Measurements from ENCODE around the gene VAPB.
"Not testable (repeated sequence)": the region's sequence is repeated elsewhere in the genome, so short reads cannot be mapped to it uniquely, and the experiment has no call there.

VAPB gene

GRCh38 chr20:58361481-58362205, 27.4 kb upstream of the VAPB start:
- no peak overlapping the region for H3K4me3 ChIP-seq (ENCODE audit: insufficient read depth, low read depth, low read length, poor library complexity, severe bottlenecking)
- no peak for DNase-seq

GRCh38 chr20:58362206-58362516, 26.9 kb upstream of the VAPB start:
- Histone ChIP-seq H3K27me3 (replicated peaks; ENCODE audit: control insufficient read depth, insufficient read depth, low read length, poor library complexity, severe bottlenecking) (no peaks in the 10 kb centered on the region), H3K9me3 (ENCODE audit: control insufficient read depth, low read length) (no peaks in the 10 kb centered on the region), H3K36me3 (ENCODE audit: control insufficient read depth, insufficient read depth, low read length) (peaks cover 48% of the 10 kb centered on the region), H3K4me3 (ENCODE audit: insufficient read depth, low read depth, low read length, poor library complexity, severe bottlenecking) (no peak overlapping the region), H3K4me1 (ENCODE audit: control insufficient read depth, insufficient read depth, low read length, poor library complexity, severe bottlenecking) (no peaks in the 10 kb centered on the region), H3K27ac (ENCODE audit: insufficient read depth, low read length, poor library complexity, severe bottlenecking) (no peak overlapping the region)
- no peak for DNase-seq

More at GRCh38 chr20:58361481-58362205, 27.4 kb upstream of the VAPB start:
- Histone ChIP-seq H3K36me3 (ENCODE audit: control insufficient read depth, insufficient read depth, low read length) (peaks cover 53% of the 10 kb centered on the region), H3K9me3 (ENCODE audit: control insufficient read depth, low read length) (no peaks in the 10 kb centered on the region), H3K27ac (ENCODE audit: insufficient read depth, low read length, poor library complexity, severe bottlenecking) (no peak overlapping the region), H3K27me3 (replicated peaks; ENCODE audit: control insufficient read depth, insufficient read depth, low read length, poor library complexity, severe bottlenecking) (no peaks in the 10 kb centered on the region), H3K4me1 (ENCODE audit: control insufficient read depth, insufficient read depth, low read length, poor library complexity, severe bottlenecking) (no peaks in the 10 kb centered on the region)

GRCh38 chr20:58362970-58363369, 26.1 kb upstream of the VAPB start:
- Histone ChIP-seq H3K36me3 (ENCODE audit: control insufficient read depth, insufficient read depth, low read length) (peaks cover 42% of the 10 kb centered on the region), H3K9me3 (ENCODE audit: control insufficient read depth, low read length) (no peaks in the 10 kb centered on the region), H3K4me3 (ENCODE audit: insufficient read depth, low read depth, low read length, poor library complexity, severe bottlenecking) (no peak overlapping the region), H3K4me1 (ENCODE audit: control insufficient read depth, insufficient read depth, low read length, poor library complexity, severe bottlenecking) (no peaks in the 10 kb centered on the region), H3K27ac (ENCODE audit: insufficient read depth, low read length, poor library complexity, severe bottlenecking) (no peak overlapping the region), H3K27me3 (replicated peaks; ENCODE audit: control insufficient read depth, insufficient read depth, low read length, poor library complexity, severe bottlenecking) (no peaks in the 10 kb centered on the region)
- no peak for DNase-seq

GRCh38 chr20:58366866-58367265, 22.2 kb upstream of the VAPB start:
- H3K9me3 ChIP-seq (ENCODE audit: control insufficient read depth, low read length): no peaks in the 10 kb centered on the region
- H3K36me3 ChIP-seq (ENCODE audit: control insufficient read depth, insufficient read depth, low read length): peaks cover 12% of the 10 kb centered on the region
- no peaks in the 10 kb centered on the region for H3K4me1 ChIP-seq (ENCODE audit: control insufficient read depth, insufficient read depth, low read length, poor library complexity, severe bottlenecking)
- H3K27me3 ChIP-seq (replicated peaks; ENCODE audit: control insufficient read depth, insufficient read depth, low read length, poor library complexity, severe bottlenecking): no peaks in the 10 kb centered on the region
- no peak overlapping the region for H3K4me3 ChIP-seq (ENCODE audit: insufficient read depth, low read depth, low read length, poor library complexity, severe bottlenecking)
- no peak for DNase-seq
- H3K27ac ChIP-seq (ENCODE audit: insufficient read depth, low read length, poor library complexity, severe bottlenecking): no peak overlapping the region

GRCh38 chr20:58372806-58373205, 16.2 kb upstream of the VAPB start:
- Histone ChIP-seq H3K4me1 (ENCODE audit: control insufficient read depth, insufficient read depth, low read length, poor library complexity, severe bottlenecking) (no peaks in the 10 kb centered on the region), H3K27me3 (replicated peaks; ENCODE audit: control insufficient read depth, insufficient read depth, low read length, poor library complexity, severe bottlenecking) (no peaks in the 10 kb centered on the region), H3K36me3 (ENCODE audit: control insufficient read depth, insufficient read depth, low read length) (no peaks in the 10 kb centered on the region), H3K4me3 (ENCODE audit: insufficient read depth, low read depth, low read length, poor library complexity, severe bottlenecking) (no peak overlapping the region), H3K27ac (ENCODE audit: insufficient read depth, low read length, poor library complexity, severe bottlenecking) (no peak overlapping the region), H3K9me3 (ENCODE audit: control insufficient read depth, low read length) (no peaks in the 10 kb centered on the region)
- no peak for DNase-seq

- not testable (repeated sequence) for H3K4me3 ChIP-seq (ENCODE audit: insufficient read depth, low read depth, low read length, poor library complexity, severe bottlenecking); H3K4me1 ChIP-seq (ENCODE audit: control insufficient read depth, insufficient read depth, low read length, poor library complexity, severe bottlenecking); H3K36me3 ChIP-seq (ENCODE audit: control insufficient read depth, insufficient read depth, low read length); DNase-seq; H3K27ac ChIP-seq (ENCODE audit: insufficient read depth, low read length, poor library complexity, severe bottlenecking); H3K27me3 ChIP-seq (replicated peaks; ENCODE audit: control insufficient read depth, insufficient read depth, low read length, poor library complexity, severe bottlenecking); H3K9me3 ChIP-seq (ENCODE audit: control insufficient read depth, low read length)
These were observed 15.7 kb upstream of the VAPB start for GRCh38 chr20:58373296-58373695.

DNA sequence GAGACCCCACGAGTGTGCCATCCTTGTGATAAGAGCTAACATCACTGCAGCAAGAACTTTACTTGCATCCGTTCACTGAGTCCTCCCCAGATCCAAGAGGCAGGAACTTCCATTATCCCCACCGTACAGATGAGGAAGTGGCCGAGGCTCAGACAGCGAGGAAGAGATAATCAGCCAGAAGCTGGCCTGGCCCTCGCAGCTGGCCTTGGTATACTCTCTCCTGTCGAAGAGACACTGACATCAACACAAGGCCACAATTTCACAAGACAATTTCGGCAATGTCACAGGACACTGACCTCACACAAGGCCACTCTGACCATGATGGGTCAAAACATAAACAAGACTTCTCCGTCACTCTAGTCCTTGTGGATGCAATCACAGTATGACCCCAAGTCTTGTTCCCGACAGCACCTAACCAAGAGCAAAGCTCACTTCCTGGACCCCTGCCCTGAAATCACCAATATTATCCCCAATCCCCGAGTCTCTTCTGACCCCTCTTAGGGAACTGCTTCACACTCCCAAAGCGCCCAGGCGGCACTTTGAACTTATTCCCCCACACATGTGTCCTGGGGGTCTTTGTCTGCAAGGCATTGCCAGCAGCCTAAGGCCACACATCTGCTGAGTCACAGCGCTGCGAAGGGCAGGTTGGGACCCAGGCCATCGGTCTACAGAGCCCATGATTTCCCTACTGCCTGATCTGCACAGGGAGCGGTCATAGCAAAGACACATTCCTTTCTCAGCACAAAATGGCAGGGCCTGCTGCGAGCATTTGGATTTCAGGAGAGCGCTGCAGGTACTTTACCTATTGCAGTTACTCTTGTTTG, 14.8 kb upstream of the VAPB start:
- DNase-seq: no peak
- Histone ChIP-seq H3K27me3 (replicated peaks; ENCODE audit: control insufficient read depth, insufficient read depth, low read length, poor library complexity, severe bottlenecking) (no peaks in the 10 kb centered on the region), H3K4me3 (ENCODE audit: insufficient read depth, low read depth, low read length, poor library complexity, severe bottlenecking) (no peak overlapping the region), H3K27ac (ENCODE audit: insufficient read depth, low read length, poor library complexity, severe bottlenecking) (no peak overlapping the region), H3K9me3 (ENCODE audit: control insufficient read depth, low read length) (no peaks in the 10 kb centered on the region), H3K36me3 (ENCODE audit: control insufficient read depth, insufficient read depth, low read length) (no peaks in the 10 kb centered on the region), H3K4me1 (ENCODE audit: control insufficient read depth, insufficient read depth, low read length, poor library complexity, severe bottlenecking) (no peaks in the 10 kb centered on the region)

DNA sequence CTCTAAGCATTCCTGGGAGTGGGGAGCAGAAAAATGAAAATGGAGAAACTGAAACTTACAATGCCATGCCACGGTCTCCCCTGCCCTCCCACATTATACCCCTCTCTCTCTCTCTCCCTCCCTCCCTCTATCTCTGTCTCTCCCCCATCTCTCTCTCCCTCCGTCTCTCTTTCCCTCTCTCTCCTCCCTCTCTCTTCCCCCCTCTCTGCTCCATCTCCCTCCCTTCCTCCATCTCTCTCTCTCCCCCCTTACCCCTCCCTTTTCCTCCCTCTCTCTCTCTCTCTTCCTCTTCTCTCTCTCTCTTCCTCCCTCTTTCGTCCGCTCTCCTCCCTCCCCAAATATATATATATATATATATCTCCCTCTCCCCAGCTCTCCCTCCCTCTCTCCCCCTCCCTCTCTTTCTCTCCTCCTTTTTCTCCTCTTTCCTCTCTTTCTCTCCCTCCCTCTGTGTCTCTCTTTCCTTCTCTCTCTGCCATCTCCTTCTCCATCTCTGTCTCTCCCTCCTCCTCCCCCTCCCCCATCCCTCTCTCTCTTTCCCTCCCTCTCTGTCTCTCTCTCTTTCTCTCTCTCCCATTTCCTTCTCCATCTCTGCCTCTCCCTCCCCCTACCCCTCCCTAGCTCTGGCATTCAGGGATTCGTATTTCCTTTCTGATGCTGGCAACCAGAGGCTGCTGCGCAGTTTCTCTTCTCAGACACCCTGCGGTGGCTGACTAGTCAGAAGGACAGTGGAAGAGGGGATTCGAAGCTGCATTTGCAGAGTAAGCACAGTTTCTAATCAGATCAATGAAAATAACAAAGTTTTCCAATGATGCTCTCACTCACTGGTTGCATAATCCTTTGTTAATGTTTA, 13.9 kb upstream of the VAPB start:
- Histone ChIP-seq H3K4me3 (ENCODE audit: insufficient read depth, low read depth, low read length, poor library complexity, severe bottlenecking) (no peak overlapping the region), H3K4me1 (ENCODE audit: control insufficient read depth, insufficient read depth, low read length, poor library complexity, severe bottlenecking) (no peaks in the 10 kb centered on the region), H3K27me3 (replicated peaks; ENCODE audit: control insufficient read depth, insufficient read depth, low read length, poor library complexity, severe bottlenecking) (no peaks in the 10 kb centered on the region), H3K36me3 (ENCODE audit: control insufficient read depth, insufficient read depth, low read length) (no peaks in the 10 kb centered on the region), H3K9me3 (ENCODE audit: control insufficient read depth, low read length) (no peaks in the 10 kb centered on the region), H3K27ac (ENCODE audit: insufficient read depth, low read length, poor library complexity, severe bottlenecking) (no peak overlapping the region)
- DNase-seq: no peak

GRCh38 chr20:58375759-58376352, 13.2 kb upstream of the VAPB start:
- Histone ChIP-seq H3K4me1 (ENCODE audit: control insufficient read depth, insufficient read depth, low read length, poor library complexity, severe bottlenecking) (no peaks in the 10 kb centered on the region), H3K27me3 (replicated peaks; ENCODE audit: control insufficient read depth, insufficient read depth, low read length, poor library complexity, severe bottlenecking) (peaks cover 4% of the 10 kb centered on the region), H3K27ac (ENCODE audit: insufficient read depth, low read length, poor library complexity, severe bottlenecking) (no peak overlapping the region), H3K4me3 (ENCODE audit: insufficient read depth, low read depth, low read length, poor library complexity, severe bottlenecking) (no peak overlapping the region), H3K36me3 (ENCODE audit: control insufficient read depth, insufficient read depth, low read length) (no peaks in the 10 kb centered on the region), H3K9me3 (ENCODE audit: control insufficient read depth, low read length) (no peaks in the 10 kb centered on the region)
- no peak for DNase-seq
